ENCODE measurements around the gene CTSH.

CTSH gene

DNA sequence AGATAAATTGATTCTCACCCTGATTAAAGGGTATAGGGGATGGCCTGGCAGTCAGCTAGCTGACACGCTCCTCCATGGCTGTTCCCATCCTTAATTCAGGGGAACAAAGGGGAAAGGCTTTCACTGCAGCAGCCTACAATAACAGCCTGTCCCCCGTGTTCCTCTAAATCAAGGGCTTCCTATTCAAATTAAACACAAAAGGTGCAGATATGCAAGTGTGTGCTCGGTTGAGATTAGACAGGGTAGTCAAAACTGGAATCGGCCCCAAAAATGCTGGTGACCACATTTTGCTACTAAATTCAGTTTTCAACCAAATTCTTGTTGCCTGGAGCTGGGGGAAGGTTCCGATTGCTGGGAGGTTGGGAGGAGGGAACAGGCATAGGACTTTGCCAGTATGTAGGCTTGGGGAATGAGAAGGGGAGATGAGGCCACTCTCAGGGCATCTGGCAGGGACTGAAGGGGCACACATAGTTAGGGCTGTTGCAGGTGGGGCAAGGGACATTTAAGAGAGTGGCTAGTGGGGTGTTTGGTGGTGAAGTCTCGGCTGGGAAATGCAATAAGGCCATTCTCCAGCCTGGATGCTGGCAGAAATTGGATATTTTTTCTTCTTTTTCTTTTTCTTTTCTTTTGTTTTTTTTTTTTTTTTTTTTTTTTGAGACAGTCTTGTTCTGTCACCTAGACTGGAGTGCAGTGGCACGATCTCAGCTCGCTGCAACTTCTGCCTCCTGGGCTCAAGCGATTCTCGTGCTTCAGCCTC is 32.9 kb upstream of the CTSH start:
- no peak for DNase-seq

DNA sequence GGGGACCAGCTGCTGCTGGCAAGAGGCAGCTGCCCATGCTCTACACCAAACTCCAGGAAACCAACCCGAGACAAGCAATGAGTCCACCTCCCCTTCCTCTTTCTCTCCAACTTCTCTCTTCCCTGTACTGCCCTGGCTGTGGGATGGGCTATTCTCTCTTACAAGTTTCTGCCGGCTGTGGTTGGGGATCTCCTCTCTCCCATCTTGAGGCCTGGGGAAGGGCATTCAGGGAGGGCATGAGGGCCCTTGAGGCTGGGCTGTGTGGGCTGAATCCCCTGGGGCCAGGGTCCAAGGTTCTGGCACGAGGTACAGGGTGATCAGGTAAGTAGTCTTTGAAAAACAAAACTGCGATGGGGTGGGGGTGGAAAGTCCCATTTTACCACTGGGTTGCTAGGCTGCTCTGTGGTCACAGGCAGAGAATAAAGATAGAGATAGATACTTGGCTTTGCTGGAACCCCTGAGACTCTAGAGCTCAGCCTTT is 32.3 kb upstream of the CTSH start:
- DNase-seq = no peak

DNA sequence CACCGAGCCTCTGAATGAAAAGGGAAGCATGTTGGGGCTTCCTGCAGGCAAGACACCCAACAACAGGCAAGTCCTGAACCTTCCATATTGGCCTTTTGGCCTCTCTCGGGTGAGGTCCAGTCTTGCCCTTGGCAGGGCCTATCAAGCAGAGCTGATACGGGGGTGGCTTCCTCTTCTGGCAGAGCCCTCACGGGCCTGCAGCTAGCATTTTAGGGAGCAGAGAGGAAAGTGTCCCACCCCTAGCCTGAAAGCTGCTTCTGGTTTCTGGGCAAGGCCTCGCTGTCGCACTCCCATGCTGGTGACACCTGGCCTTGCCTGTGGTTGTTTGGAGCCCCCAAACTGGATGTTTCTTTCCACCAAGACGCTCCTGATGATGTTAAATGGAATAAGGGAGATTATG is 31.8 kb upstream of the CTSH start:
- DNase-seq = no peak

DNA sequence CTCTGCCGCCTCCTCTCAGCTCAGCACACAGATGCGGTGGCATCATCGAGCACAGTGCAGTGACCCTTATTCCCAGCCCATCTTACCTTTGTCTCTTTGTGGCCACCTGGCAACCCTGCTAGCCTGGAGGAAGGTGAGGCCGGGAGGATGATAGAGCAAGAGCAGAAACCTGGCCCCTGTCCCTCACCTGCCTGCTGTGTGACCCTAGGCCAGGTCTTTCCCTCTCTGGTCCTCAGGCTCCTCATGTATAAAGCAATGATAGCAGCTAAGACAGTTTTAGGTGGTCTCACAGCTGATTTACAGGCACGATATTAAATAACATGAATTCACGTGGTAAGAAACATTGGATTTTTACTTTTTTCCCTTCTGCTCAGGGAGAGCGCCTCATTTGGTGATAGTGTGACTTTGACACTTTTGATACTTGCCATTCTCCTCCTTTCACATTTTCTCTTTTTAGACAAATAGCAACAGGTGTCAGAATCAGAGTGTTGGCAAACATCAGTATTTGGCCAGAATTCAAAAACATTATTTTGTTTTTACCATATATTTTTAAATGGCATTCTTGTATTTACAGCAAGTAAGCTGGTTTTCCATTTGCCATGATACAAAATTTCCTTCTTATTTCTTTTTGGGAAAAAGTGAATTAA is 29.5 kb upstream of the CTSH start:
- no peak for DNase-seq

DNA sequence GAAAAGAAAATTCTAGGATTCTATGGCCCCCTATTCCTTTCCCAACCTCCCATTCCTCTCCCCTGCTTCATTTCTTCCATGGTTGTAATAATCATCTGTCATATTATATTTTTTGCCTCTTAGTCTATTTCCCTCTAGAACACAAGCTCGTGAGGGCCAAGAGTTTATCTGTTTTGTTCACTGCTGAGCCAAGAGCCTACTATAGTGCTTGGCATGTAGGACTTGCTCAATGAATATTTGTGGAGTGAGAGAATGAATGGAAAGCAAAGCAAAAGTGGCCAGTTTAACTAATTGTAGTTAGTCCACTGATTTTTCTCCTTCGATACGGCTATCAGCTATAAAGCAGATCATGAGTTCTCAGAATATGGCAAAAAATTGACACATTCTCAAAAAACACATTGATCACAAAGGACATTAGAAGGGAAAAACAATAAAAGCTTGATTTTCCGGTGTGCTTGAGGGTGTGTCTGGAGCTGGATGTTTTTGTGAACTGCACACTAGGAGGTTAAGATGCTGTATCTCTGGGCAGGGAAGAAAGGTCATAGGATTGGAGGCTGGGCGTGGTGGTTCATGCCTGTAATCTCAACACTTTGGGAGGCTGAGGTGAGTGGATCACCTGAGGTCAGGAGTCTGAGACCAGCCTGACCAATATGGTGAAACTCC is 25.0 kb upstream of the CTSH start:
- DNase-seq = no peak

DNA sequence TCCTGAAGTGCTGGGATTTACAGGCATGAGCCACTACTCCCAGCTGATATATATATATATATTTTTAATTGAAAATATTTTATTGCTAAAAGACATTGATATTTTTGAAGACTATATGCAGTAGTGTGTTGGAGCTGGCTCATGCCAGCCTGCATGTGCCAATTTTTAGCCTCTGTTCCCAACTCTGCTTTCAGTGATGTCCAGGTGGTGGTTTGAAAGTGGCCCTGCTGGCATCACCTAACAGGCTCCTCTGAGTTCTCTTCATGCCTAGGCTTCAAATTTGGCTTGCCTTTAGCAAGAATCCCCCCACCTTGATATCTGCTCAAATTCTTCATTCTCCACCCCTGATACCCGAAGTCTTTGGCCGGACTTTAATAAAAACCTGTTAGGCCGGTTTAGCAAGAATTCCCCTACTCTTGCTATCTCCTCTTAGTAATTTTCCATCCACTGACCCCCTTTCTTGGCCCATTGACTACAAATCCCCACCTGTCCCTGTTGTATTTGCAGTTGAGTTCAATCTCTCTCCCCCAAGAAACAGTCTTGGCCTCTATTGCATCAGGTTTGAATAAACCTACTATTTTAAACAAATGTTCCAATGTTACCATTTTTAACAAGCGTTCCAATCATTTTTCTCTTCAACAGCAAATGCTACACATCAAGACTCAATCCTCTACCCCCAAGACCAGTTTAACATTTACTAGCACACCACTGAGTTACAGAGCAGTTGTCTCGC is 23.9 kb upstream of the CTSH start:
- no peak for DNase-seq

DNA sequence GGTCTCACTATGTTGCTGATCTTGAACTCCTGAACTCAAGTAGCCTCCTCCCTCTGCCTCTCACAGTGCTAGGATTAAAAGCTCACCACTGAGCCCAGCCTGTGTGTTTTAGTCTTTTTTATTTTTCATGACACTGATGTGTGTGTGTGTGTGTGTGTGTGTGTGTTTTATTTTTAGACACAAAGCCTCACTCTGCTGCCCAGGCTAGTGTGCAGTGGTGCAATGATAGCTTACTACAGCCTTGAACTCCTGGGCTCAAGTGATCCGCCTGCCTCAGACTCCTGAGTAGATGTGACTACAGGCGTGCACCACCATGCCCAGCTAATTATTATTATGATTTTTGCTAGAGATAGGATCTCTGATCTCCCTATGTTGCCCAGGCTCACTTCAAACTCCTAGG is 23.3 kb upstream of the CTSH start:
- DNase-seq = no peak

DNA sequence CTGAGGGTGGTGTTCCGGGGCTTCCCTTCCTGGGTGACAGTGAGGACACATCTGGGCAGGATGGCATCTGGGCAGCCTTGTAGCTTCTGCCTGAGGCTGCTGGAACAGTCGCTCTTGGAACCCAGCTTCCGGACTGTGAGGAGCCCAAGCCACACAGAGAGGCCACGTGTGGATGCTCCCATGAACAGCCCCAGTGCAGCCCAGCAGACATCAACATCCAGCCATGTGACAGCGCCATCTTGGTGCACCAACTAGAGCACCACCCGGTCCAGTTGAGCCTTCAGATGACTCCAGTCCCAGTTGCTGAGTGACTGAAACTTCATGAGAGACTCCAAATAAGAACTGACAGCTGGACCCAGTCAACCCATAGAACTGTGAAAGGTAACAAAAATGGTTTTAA is 15.5 kb upstream of the CTSH start:
- no peak for DNase-seq

DNA sequence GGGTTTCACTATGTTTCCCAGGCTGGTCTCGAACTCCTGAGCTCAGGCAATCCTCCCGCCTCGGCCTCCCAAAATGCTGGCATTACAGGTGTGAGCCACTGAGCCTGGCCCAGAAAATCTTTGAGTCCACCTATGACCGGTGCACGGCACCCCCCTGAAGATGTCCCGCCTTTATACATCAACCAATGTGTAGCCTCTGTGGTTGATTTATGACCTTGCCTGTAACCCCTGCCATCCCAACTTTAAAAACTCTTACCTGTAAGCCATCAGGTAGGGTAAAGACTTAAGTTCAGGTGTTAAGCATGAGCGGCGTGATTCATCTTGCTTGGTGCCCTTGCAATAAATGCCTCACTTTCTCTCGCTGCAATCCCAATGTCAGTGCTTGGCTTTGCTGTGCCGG is 14.5 kb upstream of the CTSH start:
- no peak for DNase-seq

DNA sequence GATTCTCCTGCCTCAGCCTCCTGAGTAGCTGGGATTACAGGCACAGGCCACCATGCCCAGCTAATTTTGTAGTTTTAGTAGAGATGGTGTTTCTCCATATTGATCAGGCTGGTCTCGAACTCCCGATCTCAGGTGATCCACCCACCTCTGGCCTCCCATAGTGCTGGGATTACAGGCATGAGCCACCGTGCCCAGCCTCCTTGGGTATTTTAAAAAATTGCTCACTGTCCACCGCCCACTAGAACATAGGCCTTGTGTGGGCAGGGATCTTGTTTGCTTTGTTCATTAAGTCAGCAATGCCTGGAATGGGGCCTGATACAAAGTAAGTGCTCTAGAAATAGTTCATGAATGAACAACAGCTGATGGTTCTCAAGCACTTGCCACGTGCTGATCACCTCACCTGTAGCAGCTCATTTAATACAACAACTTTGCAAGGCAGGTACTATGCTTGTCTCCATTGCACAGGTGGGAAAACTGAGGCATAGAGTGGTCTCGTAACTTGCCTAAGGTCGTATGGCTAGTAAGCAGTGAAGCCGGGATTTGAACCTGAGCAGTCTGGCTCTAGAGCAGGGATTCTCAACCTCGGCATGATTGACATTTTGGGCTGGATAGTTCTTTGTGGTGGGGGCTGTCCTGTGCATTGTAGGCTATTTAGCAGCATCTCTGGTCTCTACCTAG is 12.7 kb upstream of the CTSH start:
- DNase-seq = no peak

DNA sequence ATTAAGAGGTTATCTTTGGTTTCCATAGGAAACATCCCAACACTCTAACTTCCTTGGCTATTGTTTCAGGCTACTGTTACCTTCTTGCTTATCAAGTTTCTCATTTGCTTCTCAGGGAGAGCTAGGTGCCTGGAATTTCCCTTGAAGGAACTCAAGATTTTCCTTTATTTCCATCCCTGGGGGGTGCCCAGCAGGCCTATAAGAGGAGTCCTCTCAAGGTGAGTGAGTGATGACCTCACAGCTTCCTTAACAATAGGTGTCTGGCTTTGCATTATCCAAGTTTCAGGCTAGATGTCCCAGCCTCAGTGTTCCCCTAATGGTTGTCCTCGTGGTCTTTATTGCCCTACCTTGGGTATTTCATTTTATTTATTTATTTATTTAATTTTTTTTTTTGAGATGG is 12.1 kb upstream of the CTSH start:
- no peak for DNase-seq

DNA sequence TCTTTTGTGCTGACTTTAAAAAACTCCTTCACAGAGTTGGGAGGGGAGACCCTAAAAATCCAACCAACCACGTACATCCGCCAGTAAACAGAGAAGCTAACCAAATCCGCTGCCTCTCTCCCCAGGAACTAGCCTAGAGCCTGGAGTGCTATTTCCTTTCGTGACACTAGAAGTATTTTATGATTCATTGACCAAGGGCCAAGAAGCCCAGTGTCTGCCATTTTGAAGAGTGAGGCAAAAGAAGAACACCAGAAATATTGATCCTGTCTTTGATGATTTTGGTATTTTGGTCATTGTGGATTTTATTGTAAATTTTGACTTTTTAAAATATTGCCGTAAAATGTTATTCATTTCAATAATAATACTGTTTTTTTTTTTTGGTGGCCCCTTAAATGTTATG is 10.5 kb upstream of the CTSH start:
- no peak for DNase-seq

DNA sequence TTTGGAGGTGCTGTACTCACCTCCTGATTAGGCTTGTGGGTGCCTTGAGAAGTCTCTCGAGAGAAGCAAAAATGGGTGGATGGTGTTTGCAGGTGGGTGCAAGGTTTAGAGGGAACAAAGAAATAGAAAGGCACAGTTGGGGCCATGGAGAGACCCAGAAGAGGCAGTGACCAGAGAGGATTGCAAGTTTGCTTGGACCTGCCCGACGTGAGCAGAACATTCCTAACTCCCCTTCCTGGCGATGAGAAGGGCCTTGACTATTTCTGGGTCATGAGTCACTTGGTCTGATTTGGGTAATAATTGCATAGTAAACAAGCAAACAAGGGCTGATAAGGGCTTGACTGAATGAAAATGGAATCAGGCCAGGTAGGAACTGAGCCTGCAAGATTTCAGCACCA is 7.0 kb upstream of the CTSH start:
- DNase-seq = no peak

DNA sequence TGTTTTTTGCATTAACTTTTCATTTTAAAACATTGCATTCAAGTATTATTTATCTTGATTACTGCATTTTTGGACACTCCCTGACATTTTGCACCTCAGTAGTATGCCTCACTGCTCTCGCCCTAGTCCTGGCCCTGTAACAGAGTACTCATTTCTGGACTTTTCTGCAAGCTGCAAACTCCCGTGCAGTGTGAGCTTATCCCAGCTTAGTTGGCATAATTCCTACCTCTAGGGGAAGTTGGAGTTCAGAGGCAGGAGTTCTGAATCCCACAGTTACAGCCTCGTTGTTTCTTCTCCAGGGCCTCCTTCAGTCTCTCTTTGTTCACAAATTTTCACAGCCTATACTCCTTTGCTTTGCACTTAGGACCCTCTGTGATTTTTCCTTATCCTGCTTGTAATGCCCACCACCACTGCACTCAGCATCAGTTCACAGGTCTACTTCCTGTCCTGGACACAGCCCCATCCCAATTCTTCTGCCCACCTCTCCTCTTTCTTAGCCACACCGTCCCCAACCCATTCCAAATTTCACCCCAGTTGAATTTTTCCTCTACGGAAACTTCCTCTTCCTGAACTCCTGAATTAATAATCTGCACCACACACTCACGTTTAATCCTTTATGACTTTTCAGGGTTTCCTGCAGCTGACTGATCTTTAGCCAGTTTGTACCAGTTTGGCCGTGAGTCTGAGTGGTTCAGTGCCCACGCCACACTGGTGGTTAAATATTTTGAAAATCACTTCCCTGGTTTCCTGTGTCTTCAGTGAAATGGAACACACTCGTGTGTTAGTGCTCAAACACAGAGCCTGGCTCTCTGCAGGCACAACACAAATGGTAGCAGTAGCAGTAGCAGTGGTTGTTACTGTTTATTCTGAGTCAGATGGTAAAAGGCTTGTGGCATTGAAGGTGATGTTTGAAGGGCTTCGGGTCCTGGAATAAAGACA is 6.3 kb upstream of the CTSH start:
- no peak for DNase-seq

DNA sequence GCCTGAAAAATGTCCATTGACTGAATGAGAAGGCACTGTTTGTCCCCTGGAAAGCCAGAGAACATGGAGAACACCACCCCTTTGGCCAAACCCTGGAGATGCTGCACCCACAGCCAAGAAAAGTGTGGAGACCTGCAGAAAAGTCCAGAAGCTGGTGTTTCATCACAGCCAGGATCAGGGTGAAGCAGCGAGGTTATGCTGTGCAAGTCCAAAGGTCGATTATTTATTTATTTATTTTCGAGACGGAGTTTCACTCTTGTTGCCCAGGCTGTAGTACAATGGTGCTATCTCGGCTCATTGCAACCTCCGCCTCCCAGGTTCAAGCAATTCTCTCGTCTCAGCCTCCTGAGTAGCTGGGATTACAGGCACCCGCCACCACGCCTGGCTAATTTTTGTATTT is 5.5 kb upstream of the CTSH start:
- no peak for DNase-seq

DNA sequence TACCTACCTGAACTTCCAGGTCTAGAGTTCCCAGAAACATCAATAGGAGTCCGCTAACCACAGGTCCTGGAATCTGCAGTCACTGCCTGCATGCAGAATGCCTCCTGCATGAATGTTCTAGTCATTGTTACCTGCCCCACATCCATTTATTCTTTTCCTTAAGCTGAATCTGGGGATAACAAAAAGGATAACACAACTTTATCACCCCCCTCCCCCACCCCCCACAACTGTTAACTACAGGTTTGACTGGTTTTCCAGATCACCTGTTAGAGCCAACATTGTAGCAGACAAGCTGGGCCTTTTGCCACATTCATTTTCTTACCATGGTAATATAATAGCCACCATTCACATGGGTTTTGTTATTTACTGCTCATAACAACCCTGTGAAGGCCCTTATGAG is 4.6 kb upstream of the CTSH start:
- DNase-seq = no peak

DNA sequence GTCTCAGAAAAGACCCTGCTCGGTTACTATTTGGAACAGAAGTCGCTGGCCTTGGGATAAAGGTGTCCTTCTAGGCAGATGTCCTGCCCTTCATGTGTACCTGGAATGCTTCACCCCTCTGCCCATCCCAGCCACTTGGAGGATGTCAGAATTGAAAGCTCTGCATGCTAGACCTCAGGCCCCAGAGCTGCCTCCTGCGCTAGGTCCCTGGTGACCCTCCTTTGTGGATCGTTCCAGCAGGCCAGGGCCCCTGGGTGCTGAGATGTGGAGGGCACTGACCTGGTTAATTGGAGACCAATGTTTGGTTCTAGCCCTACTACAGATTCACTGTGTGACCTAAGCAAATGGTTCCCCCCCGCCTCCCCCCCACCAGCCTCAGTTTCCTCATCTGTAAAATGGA is 2.7 kb upstream of the CTSH start:
- DNase-seq = no peak

DNA sequence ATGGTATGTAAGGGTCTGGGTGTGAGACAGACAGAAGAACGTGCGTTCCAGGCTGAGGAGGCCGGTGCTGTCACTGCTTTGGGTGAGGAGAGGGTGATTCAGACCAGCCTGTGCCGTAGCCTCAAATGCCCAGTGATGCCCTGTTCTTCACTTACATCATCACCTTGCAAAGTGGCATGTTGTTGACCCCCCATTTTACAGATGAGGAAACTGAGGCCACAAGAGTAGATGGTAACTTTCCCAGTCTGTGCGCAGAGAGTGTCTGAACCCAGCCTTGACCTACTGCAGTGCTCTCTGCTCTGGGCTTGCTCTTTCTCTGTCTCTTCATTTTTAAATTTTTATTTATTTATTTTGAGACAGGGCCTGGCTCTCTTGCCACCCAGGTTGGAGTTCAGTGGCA is 1.6 kb upstream of the CTSH start:
- no peak for DNase-seq

DNA sequence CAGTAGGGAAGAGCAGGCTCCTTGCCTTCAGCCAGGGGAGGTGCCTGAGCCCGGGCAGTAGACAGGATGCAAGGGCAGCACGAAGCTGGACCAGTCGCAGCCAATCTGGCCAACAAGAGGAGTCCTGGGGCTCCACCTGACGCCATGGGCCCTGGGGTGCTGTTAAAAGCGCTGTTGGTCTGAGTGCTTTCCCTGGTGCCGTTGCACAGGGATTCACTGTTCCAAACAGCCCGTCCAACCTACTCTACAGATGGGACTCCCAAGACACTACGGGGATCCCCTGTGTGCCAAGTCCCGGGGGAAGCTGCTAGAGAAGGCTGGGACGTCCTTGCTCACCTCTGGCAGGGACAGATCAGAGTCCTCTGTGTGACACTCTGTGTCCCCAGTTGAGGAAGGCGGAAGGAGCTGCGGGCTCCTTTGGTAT is 632 bp downstream of the CTSH start:
- no peak for DNase-seq

DNA sequence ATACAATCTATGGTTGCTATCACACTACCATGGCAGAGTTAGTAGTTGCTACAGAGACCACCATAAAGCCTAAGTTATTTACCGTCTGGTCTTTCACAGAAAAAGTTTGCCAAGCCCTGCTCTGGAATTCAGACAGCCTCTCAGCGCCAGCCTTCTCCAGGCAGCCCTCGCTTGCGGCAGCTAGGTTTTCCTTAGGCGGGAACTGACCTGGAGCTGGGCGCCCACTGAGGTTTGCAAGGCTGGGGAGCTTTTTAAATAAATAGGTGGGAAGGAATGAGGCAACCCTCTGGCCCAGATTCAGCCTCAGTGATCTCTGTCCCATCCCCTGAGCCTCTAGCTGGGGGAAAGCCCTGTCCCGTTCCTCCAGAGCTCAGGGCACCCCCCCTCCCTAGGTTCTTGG is 1.2 kb downstream of the CTSH start:
- DNase-seq = no peak

DNA sequence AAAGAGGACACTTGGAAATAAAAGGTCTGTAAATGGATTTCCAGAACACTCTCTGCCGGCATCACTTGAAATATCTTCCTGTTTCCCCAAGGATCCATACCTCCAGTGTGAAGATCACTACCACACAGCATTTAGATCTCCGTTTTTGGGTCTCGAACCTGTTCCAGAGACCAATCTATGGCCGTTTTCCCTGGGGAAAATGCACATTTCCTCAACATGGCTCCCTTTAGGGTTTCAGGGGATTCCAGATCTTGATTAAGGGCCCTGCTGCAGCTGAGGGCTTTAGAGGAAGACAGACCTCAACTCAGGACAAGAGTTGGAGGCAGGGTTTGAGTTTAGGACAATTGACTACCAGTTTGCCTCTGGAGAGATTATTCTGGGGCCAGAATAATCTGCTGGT is 2.1 kb downstream of the CTSH start:
- DNase-seq = no peak
